Colonic mucosa (tissue), 4 donors: ENCODE measurements around the gene CCDC54. TPM values are rescaled to one million over a fixed set of nuclear protein-coding genes. Genes with fewer than 3 reads are reported as not detected.

Experiments used
- DNase-seq: peaks from one replicate; pipeline ENCODE4 v3.0.0-alpha.2; 2020
- H3K27ac ChIP-seq: fragments of 200-600 bp; one replicate; pipeline ENCODE4 v1.8.0; 2021
- H3K27me3 ChIP-seq: fragments of 200-600 bp; one replicate; pipeline ENCODE4 v1.8.0; 2021
- H3K36me3 ChIP-seq: fragments of 200-600 bp; one replicate; pipeline ENCODE4 v1.8.0; 2021
- H3K4me1 ChIP-seq: fragments of 200-600 bp; one replicate; pipeline ENCODE4 v1.8.0; 2021; ENCODE audit warnings: mild to moderate bottlenecking
- H3K4me3 ChIP-seq: fragments of 200-600 bp; one replicate; pipeline ENCODE4 v1.8.0; 2021
- H3K9ac ChIP-seq, 2 donors: one replicate each; pipeline ENCODE4 v1.7.0; 2013; ENCODE audit warnings: control low read depth in 2 of 2, low read depth in 2 of 2, low read length in 2 of 2
- H3K9me3 ChIP-seq: fragments of 200-600 bp; one replicate; pipeline ENCODE4 v1.8.0; 2021
- CTCF ChIP-seq: fragments of 200-600 bp; IDR thresholded peaks from one replicate; pipeline ENCODE4 v1.8.0; 2022; ENCODE audit warnings: antibody characterized with exemption, mild to moderate bottlenecking
- intact Hi-C: fragments of 100-400 bp; cut with DNase I; formaldehyde crosslinking; loops from one replicate; pipeline ENCODE4 v1.14.1; 2022
- total RNA-seq, 2 donors: library from RNA; stranded (reverse); fragmentation: NEBNext Ultra II Directional in 1 of 2; extraction: Animal tissue kit (Norgen Biotek cat#: 25700) in 1 of 2; gene quantifications; one replicate each; pipeline ENCODE4 v1.2.1, GENCODE V29; 2021
- donor health status: healthy.
- donor health status: DM: no; HTN: no; CAD: no.
- donor health status: DM: no; HTN: no; CAD: no.

Gene CCDC54
- total RNA-seq, 2 donors from 2014 or later, result not detected

GRCh38 chr3:107346564-107346963 lies 30.7 kb upstream of the CCDC54 start:
- H3K27me3 ChIP-seq, result no peaks in the 10 kb centered on the region

GRCh38 chr3:107347751-107348150 lies 29.5 kb upstream of the CCDC54 start:
- H3K4me1 ChIP-seq, result no peaks in the 10 kb centered on the region
- H3K9ac ChIP-seq, result no peak overlapping the region
- no peaks in the 10 kb centered on the region for H3K27me3 ChIP-seq
- H3K36me3 ChIP-seq, result no peaks in the 10 kb centered on the region
- no peak overlapping the region for H3K4me3 ChIP-seq
- no peaks in the 10 kb centered on the region for H3K9me3 ChIP-seq
- no peak for DNase-seq
- TF ChIP-seq CTCF, result no peak
- intact Hi-C loops, result no loop called here
- no peak overlapping the region for H3K27ac ChIP-seq

More at GRCh38 chr3:107346564-107346963, 30.7 kb upstream of the CCDC54 start:
- Histone ChIP-seq H3K36me3 (no peaks in the 10 kb centered on the region), H3K4me3 (no peak overlapping the region), H3K4me1 (no peaks in the 10 kb centered on the region), H3K9ac (no peak overlapping the region), H3K9me3 (no peaks in the 10 kb centered on the region), H3K27ac (no peak overlapping the region)
- no peak for DNase-seq
- TF ChIP-seq CTCF, result no peak
- intact Hi-C loops, result no loop called here

GRCh38 chr3:107356706-107357105 lies 20.5 kb upstream of the CCDC54 start:
- no peaks in the 10 kb centered on the region for H3K4me1 ChIP-seq
- no peaks in the 10 kb centered on the region for H3K27me3 ChIP-seq
- no peaks in the 10 kb centered on the region for H3K36me3 ChIP-seq
- intact Hi-C loops, result no loop called here
- H3K4me3 ChIP-seq, result no peak overlapping the region
- no peak overlapping the region for H3K9ac ChIP-seq
- H3K9me3 ChIP-seq, result no peaks in the 10 kb centered on the region
- no peak for DNase-seq
- TF ChIP-seq CTCF, result no peak
- no peak overlapping the region for H3K27ac ChIP-seq

GRCh38 chr3:107361633-107362032 lies 15.6 kb upstream of the CCDC54 start:
- no peak overlapping the region for H3K27ac ChIP-seq
- no peak overlapping the region for H3K4me3 ChIP-seq
- no peaks in the 10 kb centered on the region for H3K9me3 ChIP-seq
- intact Hi-C loops, result no loop called here
- no peaks in the 10 kb centered on the region for H3K27me3 ChIP-seq
- no peak overlapping the region for H3K9ac ChIP-seq
- DNase-seq, result no peak
- no peaks in the 10 kb centered on the region for H3K4me1 ChIP-seq
- H3K36me3 ChIP-seq, result no peaks in the 10 kb centered on the region
- no peak for TF ChIP-seq CTCF

- H3K4me3 ChIP-seq, result no peak overlapping the region
- no peak for TF ChIP-seq CTCF
- no peaks in the 10 kb centered on the region for H3K9me3 ChIP-seq
- no peaks in the 10 kb centered on the region for H3K27me3 ChIP-seq
- H3K4me1 ChIP-seq, result no peaks in the 10 kb centered on the region
- intact Hi-C loops, result no loop called here
- DNase-seq, result no peak
- H3K27ac ChIP-seq, result no peak overlapping the region
- no peaks in the 10 kb centered on the region for H3K36me3 ChIP-seq
- no peak overlapping the region for H3K9ac ChIP-seq
Observed at GRCh38 chr3:107365051-107365450, 12.2 kb upstream of the CCDC54 start.

GRCh38 chr3:107366766-107367165 lies 10.5 kb upstream of the CCDC54 start:
- no peak for TF ChIP-seq CTCF
- Histone ChIP-seq H3K4me3 (no peak overlapping the region), H3K9me3 (no peaks in the 10 kb centered on the region), H3K36me3 (no peaks in the 10 kb centered on the region), H3K27ac (no peak overlapping the region), H3K27me3 (no peaks in the 10 kb centered on the region), H3K4me1 (no peaks in the 10 kb centered on the region), H3K9ac (no peak overlapping the region)
- intact Hi-C loops, result no loop called here
- no peak for DNase-seq
